ENCODE results near the gene CCL1.

DNA sequence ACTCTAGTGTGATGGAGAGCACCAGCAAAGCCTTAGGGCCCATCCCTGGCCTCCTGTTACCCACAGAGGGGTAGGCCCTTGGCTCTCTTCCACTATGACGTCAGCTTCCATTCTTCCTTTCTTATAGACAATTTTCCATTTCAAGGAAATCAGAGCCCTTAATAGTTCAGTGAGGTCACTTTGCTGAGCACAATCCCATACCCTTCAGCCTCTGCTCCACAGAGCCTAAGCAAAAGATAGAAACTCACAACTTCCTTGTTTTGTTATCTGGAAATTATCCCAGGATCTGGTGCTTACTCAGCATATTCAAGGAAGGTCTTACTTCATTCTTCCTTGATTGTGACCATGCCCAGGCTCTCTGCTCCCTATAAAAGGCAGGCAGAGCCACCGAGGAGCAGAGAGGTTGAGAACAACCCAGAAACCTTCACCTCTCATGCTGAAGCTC lies 44.0 kb downstream of the CCL1 start, which contains the start of gene CCL8:
- TF ChIP-seq, protein P1, sequence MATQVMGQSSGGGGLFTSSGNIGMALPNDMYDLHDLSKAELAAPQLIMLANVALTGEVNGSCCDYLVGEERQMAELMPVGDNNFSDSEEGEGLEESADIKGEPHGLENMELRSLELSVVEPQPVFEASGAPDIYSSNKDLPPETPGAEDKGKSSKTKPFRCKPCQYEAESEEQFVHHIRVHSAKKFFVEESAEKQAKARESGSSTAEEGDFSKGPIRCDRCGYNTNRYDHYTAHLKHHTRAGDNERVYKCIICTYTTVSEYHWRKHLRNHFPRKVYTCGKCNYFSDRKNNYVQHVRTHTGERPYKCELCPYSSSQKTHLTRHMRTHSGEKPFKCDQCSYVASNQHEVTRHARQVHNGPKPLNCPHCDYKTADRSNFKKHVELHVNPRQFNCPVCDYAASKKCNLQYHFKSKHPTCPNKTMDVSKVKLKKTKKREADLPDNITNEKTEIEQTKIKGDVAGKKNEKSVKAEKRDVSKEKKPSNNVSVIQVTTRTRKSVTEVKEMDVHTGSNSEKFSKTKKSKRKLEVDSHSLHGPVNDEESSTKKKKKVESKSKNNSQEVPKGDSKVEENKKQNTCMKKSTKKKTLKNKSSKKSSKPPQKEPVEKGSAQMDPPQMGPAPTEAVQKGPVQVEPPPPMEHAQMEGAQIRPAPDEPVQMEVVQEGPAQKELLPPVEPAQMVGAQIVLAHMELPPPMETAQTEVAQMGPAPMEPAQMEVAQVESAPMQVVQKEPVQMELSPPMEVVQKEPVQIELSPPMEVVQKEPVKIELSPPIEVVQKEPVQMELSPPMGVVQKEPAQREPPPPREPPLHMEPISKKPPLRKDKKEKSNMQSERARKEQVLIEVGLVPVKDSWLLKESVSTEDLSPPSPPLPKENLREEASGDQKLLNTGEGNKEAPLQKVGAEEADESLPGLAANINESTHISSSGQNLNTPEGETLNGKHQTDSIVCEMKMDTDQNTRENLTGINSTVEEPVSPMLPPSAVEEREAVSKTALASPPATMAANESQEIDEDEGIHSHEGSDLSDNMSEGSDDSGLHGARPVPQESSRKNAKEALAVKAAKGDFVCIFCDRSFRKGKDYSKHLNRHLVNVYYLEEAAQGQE (IDR thresholded peaks at IDR 0.05): no peak
- TF ChIP-seq, protein P2, sequence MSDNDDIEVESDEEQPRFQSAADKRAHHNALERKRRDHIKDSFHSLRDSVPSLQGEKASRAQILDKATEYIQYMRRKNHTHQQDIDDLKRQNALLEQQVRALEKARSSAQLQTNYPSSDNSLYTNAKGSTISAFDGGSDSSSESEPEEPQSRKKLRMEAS (IDR thresholded peaks at IDR 0.05): no peak
- TF ChIP-seq FOXA2 (IDR thresholded peaks at IDR 0.05) (no peak), RAD21 (IDR thresholded peaks at IDR 0.05) (no peak), JUND (IDR thresholded peaks at IDR 0.05) (no peak), HNF4A (conservative IDR thresholded peaks at IDR 0.05) (no peak), EGR1 (IDR thresholded peaks at IDR 0.05; ENCODE audit: low read depth in 2 of 2) (no peak), YY1 (IDR thresholded peaks at IDR 0.05) (no peak)
- TF ChIP-seq, protein P3, sequence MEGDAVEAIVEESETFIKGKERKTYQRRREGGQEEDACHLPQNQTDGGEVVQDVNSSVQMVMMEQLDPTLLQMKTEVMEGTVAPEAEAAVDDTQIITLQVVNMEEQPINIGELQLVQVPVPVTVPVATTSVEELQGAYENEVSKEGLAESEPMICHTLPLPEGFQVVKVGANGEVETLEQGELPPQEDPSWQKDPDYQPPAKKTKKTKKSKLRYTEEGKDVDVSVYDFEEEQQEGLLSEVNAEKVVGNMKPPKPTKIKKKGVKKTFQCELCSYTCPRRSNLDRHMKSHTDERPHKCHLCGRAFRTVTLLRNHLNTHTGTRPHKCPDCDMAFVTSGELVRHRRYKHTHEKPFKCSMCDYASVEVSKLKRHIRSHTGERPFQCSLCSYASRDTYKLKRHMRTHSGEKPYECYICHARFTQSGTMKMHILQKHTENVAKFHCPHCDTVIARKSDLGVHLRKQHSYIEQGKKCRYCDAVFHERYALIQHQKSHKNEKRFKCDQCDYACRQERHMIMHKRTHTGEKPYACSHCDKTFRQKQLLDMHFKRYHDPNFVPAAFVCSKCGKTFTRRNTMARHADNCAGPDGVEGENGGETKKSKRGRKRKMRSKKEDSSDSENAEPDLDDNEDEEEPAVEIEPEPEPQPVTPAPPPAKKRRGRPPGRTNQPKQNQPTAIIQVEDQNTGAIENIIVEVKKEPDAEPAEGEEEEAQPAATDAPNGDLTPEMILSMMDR (IDR thresholded peaks at IDR 0.05; ENCODE audit: low read depth, low read length, missing input control): no peak
- TF ChIP-seq, protein P4, sequence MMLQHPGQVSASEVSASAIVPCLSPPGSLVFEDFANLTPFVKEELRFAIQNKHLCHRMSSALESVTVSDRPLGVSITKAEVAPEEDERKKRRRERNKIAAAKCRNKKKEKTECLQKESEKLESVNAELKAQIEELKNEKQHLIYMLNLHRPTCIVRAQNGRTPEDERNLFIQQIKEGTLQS (IDR thresholded peaks at IDR 0.05): no peak
- TF ChIP-seq, protein P5, sequence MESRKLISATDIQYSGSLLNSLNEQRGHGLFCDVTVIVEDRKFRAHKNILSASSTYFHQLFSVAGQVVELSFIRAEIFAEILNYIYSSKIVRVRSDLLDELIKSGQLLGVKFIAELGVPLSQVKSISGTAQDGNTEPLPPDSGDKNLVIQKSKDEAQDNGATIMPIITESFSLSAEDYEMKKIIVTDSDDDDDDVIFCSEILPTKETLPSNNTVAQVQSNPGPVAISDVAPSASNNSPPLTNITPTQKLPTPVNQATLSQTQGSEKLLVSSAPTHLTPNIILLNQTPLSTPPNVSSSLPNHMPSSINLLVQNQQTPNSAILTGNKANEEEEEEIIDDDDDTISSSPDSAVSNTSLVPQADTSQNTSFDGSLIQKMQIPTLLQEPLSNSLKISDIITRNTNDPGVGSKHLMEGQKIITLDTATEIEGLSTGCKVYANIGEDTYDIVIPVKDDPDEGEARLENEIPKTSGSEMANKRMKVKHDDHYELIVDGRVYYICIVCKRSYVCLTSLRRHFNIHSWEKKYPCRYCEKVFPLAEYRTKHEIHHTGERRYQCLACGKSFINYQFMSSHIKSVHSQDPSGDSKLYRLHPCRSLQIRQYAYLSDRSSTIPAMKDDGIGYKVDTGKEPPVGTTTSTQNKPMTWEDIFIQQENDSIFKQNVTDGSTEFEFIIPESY (IDR thresholded peaks at IDR 0.05): no peak
